ENCODE measurements around the gene SEC16A.

SEC16A gene

GRCh38 chr9:136497916-136498695 lies 15.3 kb upstream of the SEC16A start:
- H3K36me3 ChIP-seq (replicated peaks), result peaks cover 42% of the 10 kb centered on the region
- no peak for DNase-seq
- TF ChIP-seq CTCF (IDR thresholded peaks at IDR 0.05; ENCODE audit: low read depth, low read length, missing control alignments), result no peak
- in situ Hi-C loops (cut with HindIII; ENCODE audit: low pct_ligation_motif_present, low sequenced_read_pairs), result no loop called here
- H3K4me3 ChIP-seq (ENCODE audit: low read depth, low read length), result no peak overlapping the region
- no peaks in the 10 kb centered on the region for H3K27me3 ChIP-seq (replicated peaks)
- no peak overlapping the region for H3K27ac ChIP-seq

GRCh38 chr9:136496801-136497620 lies 14.2 kb upstream of the SEC16A start:
- in situ Hi-C loops (cut with HindIII; ENCODE audit: low pct_ligation_motif_present, low sequenced_read_pairs), result no loop called here
- Histone ChIP-seq H3K27ac (no peak overlapping the region), H3K27me3 (replicated peaks) (no peaks in the 10 kb centered on the region), H3K4me3 (ENCODE audit: low read depth, low read length) (no peak overlapping the region), H3K36me3 (replicated peaks) (peaks cover 40% of the 10 kb centered on the region)
- no peak for DNase-seq
- TF ChIP-seq CTCF (IDR thresholded peaks at IDR 0.05; ENCODE audit: low read depth, low read length, missing control alignments), result no peak

GRCh38 chr9:136496181-136496580 lies 13.3 kb upstream of the SEC16A start:
- H3K27ac ChIP-seq, result no peak overlapping the region
- H3K4me3 ChIP-seq (ENCODE audit: low read depth, low read length), result no peak overlapping the region
- in situ Hi-C loops (cut with HindIII; ENCODE audit: low pct_ligation_motif_present, low sequenced_read_pairs), result no loop called here
- no peaks in the 10 kb centered on the region for H3K27me3 ChIP-seq (replicated peaks)
- no peak for DNase-seq
- H3K36me3 ChIP-seq (replicated peaks), result peaks cover 40% of the 10 kb centered on the region
- no peak for TF ChIP-seq CTCF (IDR thresholded peaks at IDR 0.05; ENCODE audit: low read depth, low read length, missing control alignments)

GRCh38 chr9:136495238-136495800 lies 12.5 kb upstream of the SEC16A start:
- in situ Hi-C loops (cut with HindIII; ENCODE audit: low pct_ligation_motif_present, low sequenced_read_pairs), result no loop called here
- TF ChIP-seq CTCF (IDR thresholded peaks at IDR 0.05; ENCODE audit: low read depth, low read length, missing control alignments), result no peak
- H3K36me3 ChIP-seq (replicated peaks), result peaks cover 33% of the 10 kb centered on the region

GRCh38 chr9:136494531-136495215 lies 11.8 kb upstream of the SEC16A start:
- DNase-seq, result peak; percentile 20
- peaks cover 27% of the 10 kb centered on the region for H3K36me3 ChIP-seq (replicated peaks)
- in situ Hi-C loops (cut with HindIII; ENCODE audit: low pct_ligation_motif_present, low sequenced_read_pairs), result no loop called here

More at GRCh38 chr9:136495238-136495800, 12.5 kb upstream of the SEC16A start:
- DNase-seq, result no peak
- no peaks in the 10 kb centered on the region for H3K27me3 ChIP-seq (replicated peaks)
- no peak overlapping the region for H3K27ac ChIP-seq
- no peak overlapping the region for H3K4me3 ChIP-seq (ENCODE audit: low read depth, low read length)

More at GRCh38 chr9:136494531-136495215, 11.8 kb upstream of the SEC16A start:
- TF ChIP-seq CTCF (IDR thresholded peaks at IDR 0.05; ENCODE audit: low read depth, low read length, missing control alignments), result no peak
- Histone ChIP-seq H3K27me3 (replicated peaks) (no peaks in the 10 kb centered on the region), H3K4me3 (ENCODE audit: low read depth, low read length) (no peak overlapping the region), H3K27ac (no peak overlapping the region)

Measured in brain microvascular endothelial cell (primary cell).